ENCODE measurements around the gene AK5. TPM values are rescaled to one million over a fixed set of nuclear protein-coding genes. Genes with fewer than 3 reads are reported as not detected.

Gene AK5
- total RNA-seq, 2 experiments from 2014 or later, result 4.6 to 5.6 TPM

DNA sequence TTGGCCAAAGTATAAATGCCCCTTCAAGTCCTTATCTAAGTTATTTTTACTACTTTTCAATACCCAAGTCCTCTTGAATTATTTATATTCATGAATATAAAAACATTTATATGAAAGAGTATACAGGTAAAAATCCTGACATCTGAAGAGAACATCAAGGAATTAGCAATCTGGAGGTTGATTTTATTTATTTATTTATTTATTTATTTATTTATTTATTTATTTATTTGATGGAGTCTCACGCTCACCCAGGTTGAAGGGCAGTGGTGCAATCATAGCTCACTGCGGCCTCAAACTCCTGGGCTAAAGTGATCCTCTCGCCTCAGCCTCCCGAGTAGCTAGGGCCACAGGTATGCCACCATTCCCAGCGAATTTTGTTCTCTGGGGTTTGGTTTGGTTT is 307.4 kb downstream of the AK5 start:
- TF ChIP-seq, protein P1, sequence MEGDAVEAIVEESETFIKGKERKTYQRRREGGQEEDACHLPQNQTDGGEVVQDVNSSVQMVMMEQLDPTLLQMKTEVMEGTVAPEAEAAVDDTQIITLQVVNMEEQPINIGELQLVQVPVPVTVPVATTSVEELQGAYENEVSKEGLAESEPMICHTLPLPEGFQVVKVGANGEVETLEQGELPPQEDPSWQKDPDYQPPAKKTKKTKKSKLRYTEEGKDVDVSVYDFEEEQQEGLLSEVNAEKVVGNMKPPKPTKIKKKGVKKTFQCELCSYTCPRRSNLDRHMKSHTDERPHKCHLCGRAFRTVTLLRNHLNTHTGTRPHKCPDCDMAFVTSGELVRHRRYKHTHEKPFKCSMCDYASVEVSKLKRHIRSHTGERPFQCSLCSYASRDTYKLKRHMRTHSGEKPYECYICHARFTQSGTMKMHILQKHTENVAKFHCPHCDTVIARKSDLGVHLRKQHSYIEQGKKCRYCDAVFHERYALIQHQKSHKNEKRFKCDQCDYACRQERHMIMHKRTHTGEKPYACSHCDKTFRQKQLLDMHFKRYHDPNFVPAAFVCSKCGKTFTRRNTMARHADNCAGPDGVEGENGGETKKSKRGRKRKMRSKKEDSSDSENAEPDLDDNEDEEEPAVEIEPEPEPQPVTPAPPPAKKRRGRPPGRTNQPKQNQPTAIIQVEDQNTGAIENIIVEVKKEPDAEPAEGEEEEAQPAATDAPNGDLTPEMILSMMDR (IDR thresholded peaks at IDR 0.05), result no peak
- no peak overlapping the region for H3K4me3 Mint-ChIP-seq
- ChIA-PET CTCF (interaction anchor here (1.0 to 1.4 kb wide), 2 partner anchors 10 to 56 kb away, joined by 3 to 6 read pairs; no protein-coding TSS in a partner anchor), POLR2A (no interaction called here)
- no peaks in the 10 kb centered on the region for H3K9me3 Mint-ChIP-seq
- H3K27me3 Mint-ChIP-seq, result no peaks in the 10 kb centered on the region
- peaks cover 22% of the 10 kb centered on the region for H3K36me3 Mint-ChIP-seq (ENCODE audit: low read depth)
- peaks cover 11% of the 10 kb centered on the region for H3K4me1 Mint-ChIP-seq (ENCODE audit: low read depth)
- DNase-seq (no peak), ATAC-seq (no peak)
- H3K27ac Mint-ChIP-seq, result no peak overlapping the region
- intact Hi-C loops (cut with micrococcal nuclease), result no loop called here

DNA sequence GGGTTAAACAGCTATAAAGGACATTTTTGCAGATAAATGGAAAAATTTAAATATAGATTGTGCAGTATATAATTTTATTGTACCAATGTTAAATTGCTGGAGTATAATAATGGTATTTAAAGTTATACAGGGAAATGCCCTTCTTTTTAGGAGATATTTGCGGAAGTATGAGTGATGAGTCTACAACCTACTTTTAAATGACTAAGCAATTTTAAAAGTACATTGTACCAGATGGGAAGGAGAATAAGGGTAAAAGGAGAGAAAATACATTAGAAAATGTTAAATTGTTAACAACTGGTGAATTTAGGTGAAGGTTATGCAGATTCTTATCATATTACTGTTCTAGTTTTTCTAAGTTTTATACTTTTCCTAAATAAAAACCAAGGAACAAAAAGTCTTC is 308.8 kb downstream of the AK5 start:
- TF ChIP-seq, protein P1 (IDR thresholded peaks at IDR 0.05), result no peak
- H3K4me1 Mint-ChIP-seq (ENCODE audit: low read depth), result peaks cover 22% of the 10 kb centered on the region
- no peak for ATAC-seq
- H3K36me3 Mint-ChIP-seq (ENCODE audit: low read depth), result peaks cover 31% of the 10 kb centered on the region
- no peak overlapping the region for H3K4me3 Mint-ChIP-seq
- no peaks in the 10 kb centered on the region for H3K27me3 Mint-ChIP-seq
- ChIA-PET POLR2A (no interaction called here), CTCF (interaction anchor here (1.3 kb wide), 1 partner anchor 13 kb away, joined by 4 read pairs; no protein-coding TSS in a partner anchor)
- no peaks in the 10 kb centered on the region for H3K9me3 Mint-ChIP-seq
- DNase-seq, result no peak
- H3K27ac Mint-ChIP-seq, result no peak overlapping the region
- intact Hi-C loops (cut with micrococcal nuclease), result no loop called here

DNA sequence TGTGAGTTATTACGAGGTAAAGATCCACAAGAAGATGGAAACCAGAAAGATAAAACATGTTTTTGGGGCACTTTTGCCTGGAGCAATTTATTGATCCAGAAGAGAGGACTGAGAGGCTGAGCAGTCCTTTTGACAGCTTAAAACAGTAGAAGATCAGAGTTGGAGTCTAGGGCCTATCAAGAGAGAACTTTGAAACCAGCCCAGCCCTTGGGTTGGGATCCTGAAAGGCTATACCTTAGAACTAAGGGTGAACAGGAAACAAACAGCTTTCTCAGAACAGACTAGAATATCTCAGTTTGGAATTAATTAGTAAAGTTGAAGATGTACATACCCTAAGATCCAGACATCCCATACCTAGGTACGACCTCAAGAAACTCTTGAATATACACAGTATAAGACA is 311.1 kb downstream of the AK5 start:
- ATAC-seq, result no peak
- Mint-ChIP-seq H3K4me3 (no peak overlapping the region), H3K27ac (no peak overlapping the region), H3K27me3 (no peaks in the 10 kb centered on the region), H3K4me1 (ENCODE audit: low read depth) (peaks cover 14% of the 10 kb centered on the region), H3K9me3 (no peaks in the 10 kb centered on the region), H3K36me3 (ENCODE audit: low read depth) (peaks cover 31% of the 10 kb centered on the region)
- CTCF ChIA-PET, result interaction anchor here (0.9 kb wide), 1 partner anchor 65 kb away, joined by 3 read pairs; no protein-coding TSS in a partner anchor
- intact Hi-C loops (cut with micrococcal nuclease), result no loop called here
- DNase-seq, result no peak
- TF ChIP-seq, protein P1 (IDR thresholded peaks at IDR 0.05), result no peak
- POLR2A ChIA-PET, result no interaction called here

DNA sequence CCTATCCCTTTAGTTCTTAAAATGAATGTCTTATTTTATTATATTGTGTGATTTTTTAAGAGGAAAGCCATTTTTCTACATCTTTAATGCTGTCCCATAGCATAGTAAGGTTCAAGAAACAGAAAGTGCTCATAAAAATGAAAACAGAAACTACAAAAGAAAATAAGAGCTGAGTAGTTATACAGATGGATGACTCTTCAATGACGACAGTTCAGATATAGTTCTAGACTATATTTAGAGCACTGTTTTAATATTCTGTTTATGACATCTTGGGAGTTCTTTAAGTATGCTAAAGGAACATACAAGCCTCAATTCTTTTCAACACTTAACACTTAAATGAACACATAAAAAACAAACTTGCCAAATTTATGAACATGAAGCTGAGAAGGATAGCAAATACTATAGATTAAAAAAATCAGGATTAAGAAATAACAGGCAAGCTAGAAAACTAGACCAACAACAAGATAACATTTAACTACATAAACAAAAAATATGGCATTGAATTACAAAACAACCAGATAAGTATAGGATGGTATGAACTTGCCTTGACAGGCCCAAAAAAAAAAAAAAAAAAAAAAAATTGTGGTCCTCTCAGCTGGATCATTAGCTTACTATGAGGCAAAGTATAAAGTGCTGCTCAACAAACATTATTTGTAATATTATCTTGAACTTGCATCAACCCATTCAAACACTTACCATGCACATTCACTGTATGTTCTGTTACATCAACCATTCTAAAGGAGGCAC is 312.7 kb downstream of the AK5 start:
- Mint-ChIP-seq H3K9me3 (no peaks in the 10 kb centered on the region), H3K27me3 (no peaks in the 10 kb centered on the region), H3K27ac (no peak overlapping the region), H3K4me3 (no peak overlapping the region), H3K4me1 (ENCODE audit: low read depth) (peaks cover 14% of the 10 kb centered on the region), H3K36me3 (ENCODE audit: low read depth) (peaks cover 30% of the 10 kb centered on the region)
- ATAC-seq, result no peak
- POLR2A ChIA-PET, result interaction anchor here (0.6 kb wide), 1 partner anchor 61 kb away, joined by 3 read pairs; no protein-coding TSS in a partner anchor
- no peak for DNase-seq
- TF ChIP-seq, protein P1 (IDR thresholded peaks at IDR 0.05), result no peak
- CTCF ChIA-PET, result interaction anchor here (0.7 to 0.9 kb wide), 2 partner anchors 54 to 85 kb away, joined by 3 read pairs; no protein-coding TSS in a partner anchor
- intact Hi-C loops (cut with micrococcal nuclease), result no loop called here

DNA sequence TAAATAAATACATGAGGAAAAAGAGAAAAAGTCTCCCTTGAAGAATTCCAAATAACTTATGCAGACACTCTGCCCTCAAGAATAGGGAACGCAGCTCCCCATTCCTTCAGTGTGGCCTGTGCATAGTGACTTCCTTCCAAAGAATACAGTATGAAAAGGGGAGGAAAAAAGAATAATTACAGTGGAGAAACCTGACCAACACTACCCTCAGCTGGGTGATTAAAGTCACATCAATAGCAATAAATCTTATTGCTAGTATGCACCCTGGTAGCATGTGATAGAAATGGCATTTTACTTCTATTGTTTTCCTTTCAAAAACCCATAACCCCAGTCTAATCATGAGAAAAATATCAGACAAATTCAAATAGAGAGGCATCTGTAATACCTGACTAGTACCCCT is 315.5 kb downstream of the AK5 start:
- Mint-ChIP-seq H3K27ac (no peak overlapping the region), H3K27me3 (no peaks in the 10 kb centered on the region), H3K4me1 (ENCODE audit: low read depth) (peaks cover 12% of the 10 kb centered on the region), H3K4me3 (no peak overlapping the region), H3K36me3 (ENCODE audit: low read depth) (peaks cover 22% of the 10 kb centered on the region), H3K9me3 (no peaks in the 10 kb centered on the region)
- TF ChIP-seq, protein P1 (IDR thresholded peaks at IDR 0.05), result no peak
- no peak for DNase-seq
- intact Hi-C loops (cut with micrococcal nuclease), result no loop called here
- POLR2A ChIA-PET, result no interaction called here
- no peak for ATAC-seq
- CTCF ChIA-PET, result no interaction called here
